ENCODE data around the gene KLHL17. TPM values are rescaled to one million over a fixed set of nuclear protein-coding genes. Genes with fewer than 3 reads are reported as not detected.

Gene KLHL17
- total and polyA plus RNA-seq, 2 experiments from 2014 or later = 5.5 to 19.2 TPM

DNA sequence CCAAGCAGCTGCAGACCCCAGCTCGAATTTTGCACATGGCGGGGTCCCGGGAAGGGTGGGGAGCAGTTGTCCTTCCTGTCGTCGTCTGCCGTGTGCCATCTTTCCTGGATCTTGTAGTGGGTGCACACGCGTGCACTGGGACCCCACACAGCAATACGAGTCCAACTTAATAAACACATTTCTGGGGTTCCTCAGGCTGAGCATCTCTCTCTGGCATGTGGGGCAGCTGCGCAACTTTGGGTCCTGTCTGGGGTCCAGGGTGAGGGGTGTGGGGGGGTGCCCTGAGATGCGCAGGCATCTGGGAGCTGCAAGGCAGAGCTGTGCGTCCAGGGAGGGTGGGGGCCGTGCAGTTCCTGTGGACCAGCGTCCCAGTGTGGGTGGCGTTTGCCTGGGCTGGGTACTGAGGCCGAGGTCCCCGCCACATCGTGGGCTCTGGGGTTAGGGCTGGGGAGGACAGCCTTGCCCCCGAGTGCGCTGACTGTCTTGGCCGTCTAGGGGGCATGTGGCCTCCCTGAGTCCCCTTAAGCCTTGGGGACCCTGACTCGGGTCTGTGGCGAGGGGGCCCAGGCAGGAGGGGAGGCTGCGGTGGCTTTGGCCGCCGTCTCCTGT lies 5.2 kb downstream of the KLHL17 start:
- DNase-seq = no peak
- 0 out of 2 replicates have a peak, but pooled peaks cover 9% of the 10 kb centered on the region for H3K4me1 ChIP-seq (ENCODE audit: insufficient read depth)
- no peak overlapping the region for H2AFZ ChIP-seq
- peaks cover 5% of the 10 kb centered on the region; the same call in 1 of the 2 replicates for H3K79me2 ChIP-seq (ENCODE audit: insufficient read depth)
- TF ChIP-seq EZH2phosphoT487 (IDR thresholded peaks at IDR 0.05; ENCODE audit: insufficient read depth, low read depth) = no peak
- TF ChIP-seq EZH2 (IDR thresholded peaks at IDR 0.05; ENCODE audit: insufficient read depth, poor library complexity, severe bottlenecking) = no peak
- H3K27me3 ChIP-seq (replicated peaks; ENCODE audit: insufficient read depth) = no peaks in the 10 kb centered on the region
- H3K9ac ChIP-seq = peak overlapping the region; percentile 78
- no peaks in the 10 kb centered on the region for H3K36me3 ChIP-seq (ENCODE audit: low read depth)
- no peak overlapping the region for H3K4me3 ChIP-seq
- WGBS, 2 experiments (ENCODE audit: low coverage in 1 of 2, low lambda C conversion rate in 2 of 2, missing lambda C conversion rate in 2 of 2) = 72 to 74% methylated on average over 22 to 26 of the region's 26 CpGs
- peak overlapping the region; percentile 77 for H3K4me2 ChIP-seq (ENCODE audit: unreplicated experiment)
- H3K9me2 ChIP-seq (ENCODE audit: insufficient read depth) = no peaks in the 10 kb centered on the region
- H3K27ac ChIP-seq = peak overlapping the region; percentile 67
- H4K20me1 ChIP-seq (ENCODE audit: insufficient read depth) = no peaks in the 10 kb centered on the region
- in situ Hi-C loops (cut with MboI) = no loop called here
- H3F3A ChIP-seq (ENCODE audit: insufficient read depth) = no peaks in the 10 kb centered on the region
- H3K9me3 ChIP-seq (ENCODE audit: low read depth) = no peaks in the 10 kb centered on the region

- TF ChIP-seq EZH2phosphoT487 (IDR thresholded peaks at IDR 0.05; ENCODE audit: insufficient read depth, low read depth) (no peak), EZH2 (IDR thresholded peaks at IDR 0.05; ENCODE audit: insufficient read depth, poor library complexity, severe bottlenecking) (no peak)
- WGBS, 2 experiments (ENCODE audit: low coverage in 1 of 2, low lambda C conversion rate in 2 of 2, missing lambda C conversion rate in 2 of 2) = 5 to 6% methylated on average over 17 to 28 of the region's 31 CpGs
- H3K9ac ChIP-seq = peak within 1 kb of the TSS; percentile 78
These were observed 5.8 kb downstream of the KLHL17 start, which contains the start of gene PLEKHN1 for GRCh38 chr1:966135-966703. Gene PLEKHN1, plus strand, starts transcription at chr1:966482. Its CDS starts 50 bp downstream, at chr1:966532.

GRCh38 chr1:966704-967300 lies 6.4 kb downstream of the KLHL17 start:
- in situ Hi-C loops (cut with MboI) = no loop called here

More at GRCh38 chr1:966135-966703, 5.8 kb downstream of the KLHL17 start, which contains the start of gene PLEKHN1:
- Histone ChIP-seq H3K4me3 (peak within 1 kb of the TSS; percentile 75), H3K27me3 (replicated peaks; ENCODE audit: insufficient read depth) (no peaks in the 10 kb centered on the region), H3F3A (ENCODE audit: insufficient read depth) (no peaks in the 10 kb centered on the region), H3K27ac (peak within 1 kb of the TSS; percentile 67), H3K4me2 (ENCODE audit: unreplicated experiment) (peak within 1 kb of the TSS; percentile 77), H4K20me1 (ENCODE audit: insufficient read depth) (no peaks in the 10 kb centered on the region), H2AFZ (peak within 1 kb of the TSS; percentile 69), H3K36me3 (ENCODE audit: low read depth) (no peaks in the 10 kb centered on the region), H3K4me1 (ENCODE audit: insufficient read depth) (0 out of 2 replicates have a peak, but pooled peaks cover 9% of the 10 kb centered on the region), H3K79me2 (ENCODE audit: insufficient read depth) (peaks cover 5% of the 10 kb centered on the region; the same call in 1 of the 2 replicates), H3K9me3 (ENCODE audit: low read depth) (no peaks in the 10 kb centered on the region), H3K9me2 (ENCODE audit: insufficient read depth) (no peaks in the 10 kb centered on the region)
- in situ Hi-C loops (cut with MboI) = no loop called here
- peak; percentile 75 for DNase-seq

DNA sequence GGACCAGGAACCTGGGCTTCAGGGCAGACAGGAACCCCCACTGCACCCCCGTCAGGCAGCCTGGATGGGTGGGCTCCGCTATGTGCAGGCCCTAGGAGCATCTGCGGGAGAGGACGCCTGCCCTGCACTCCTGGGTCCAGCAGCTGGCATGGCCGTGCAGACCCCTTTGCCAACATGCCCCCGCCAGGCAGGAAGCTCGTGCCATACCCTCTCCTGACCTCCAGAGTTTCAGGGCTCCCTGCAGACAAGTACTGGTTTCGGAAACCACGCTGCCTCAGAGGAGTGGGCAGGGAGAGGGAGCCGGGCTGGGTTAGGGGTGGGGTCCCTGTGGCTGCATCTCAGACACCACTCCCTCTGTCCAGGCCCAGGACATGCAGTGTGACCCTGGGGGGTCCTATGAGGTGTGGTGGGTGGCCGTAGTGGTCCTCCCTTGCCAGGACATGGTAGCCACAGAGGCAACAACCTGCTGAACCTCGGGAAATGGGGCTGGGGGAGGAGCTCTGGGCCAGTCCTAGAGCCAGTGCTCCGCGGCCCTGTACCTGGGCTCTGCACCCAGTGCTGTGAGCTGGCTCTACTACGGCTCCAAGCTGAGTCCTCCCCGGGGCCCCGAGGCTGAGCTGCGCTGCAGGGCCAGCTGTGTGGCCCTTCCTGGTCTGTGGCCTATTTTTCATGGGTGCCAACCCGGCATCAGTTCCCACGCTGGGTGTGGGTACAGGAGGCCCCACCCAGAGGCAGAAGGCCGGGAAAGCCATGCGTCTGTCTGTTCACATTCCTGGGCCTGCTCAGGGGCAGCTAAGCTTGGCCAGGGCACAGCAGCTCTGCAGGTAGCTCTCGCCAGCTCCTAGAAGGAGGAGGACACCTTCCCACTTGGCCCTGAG lies 7.3 kb downstream of the KLHL17 start:
- H3K9me3 ChIP-seq (ENCODE audit: low read depth) = no peaks in the 10 kb centered on the region
- TF ChIP-seq EZH2 (IDR thresholded peaks at IDR 0.05; ENCODE audit: insufficient read depth, poor library complexity, severe bottlenecking) = no peak
- no peaks in the 10 kb centered on the region for H3K36me3 ChIP-seq (ENCODE audit: low read depth)
- H3K79me2 ChIP-seq (ENCODE audit: insufficient read depth) = no peaks in the 10 kb centered on the region
- no peak for DNase-seq
- H3K4me2 ChIP-seq (ENCODE audit: unreplicated experiment) = peak overlapping the region; percentile 77
- H3F3A ChIP-seq (ENCODE audit: insufficient read depth) = no peaks in the 10 kb centered on the region
- H3K4me3 ChIP-seq = no peak overlapping the region
- in situ Hi-C loops (cut with MboI) = no loop called here
- no peaks in the 10 kb centered on the region for H3K9me2 ChIP-seq (ENCODE audit: insufficient read depth)
- no peak overlapping the region for H3K27ac ChIP-seq
- H3K4me1 ChIP-seq (ENCODE audit: insufficient read depth) = 0 out of 2 replicates have a peak, but pooled peaks cover 9% of the 10 kb centered on the region
- H2AFZ ChIP-seq = no peak overlapping the region
- H3K27me3 ChIP-seq (replicated peaks; ENCODE audit: insufficient read depth) = no peaks in the 10 kb centered on the region
- no peak overlapping the region for H3K9ac ChIP-seq
- 76 to 83% methylated on average over 19 to 22 of the region's 23 CpGs for WGBS, 2 experiments (ENCODE audit: low coverage in 1 of 2, low lambda C conversion rate in 2 of 2, missing lambda C conversion rate in 2 of 2)
- no peaks in the 10 kb centered on the region for H4K20me1 ChIP-seq (ENCODE audit: insufficient read depth)

More at GRCh38 chr1:966704-967300, 6.4 kb downstream of the KLHL17 start:
- TF ChIP-seq EZH2 (IDR thresholded peaks at IDR 0.05; ENCODE audit: insufficient read depth, poor library complexity, severe bottlenecking) = no peak
- Histone ChIP-seq H3K4me3 (peak overlapping the region; percentile 75), H3K9ac (peak overlapping the region; percentile 78), H3K36me3 (ENCODE audit: low read depth) (no peaks in the 10 kb centered on the region), H3K27ac (peak overlapping the region; percentile 67), H3K4me1 (ENCODE audit: insufficient read depth) (0 out of 2 replicates have a peak, but pooled peaks cover 9% of the 10 kb centered on the region), H3K79me2 (ENCODE audit: insufficient read depth) (no peaks in the 10 kb centered on the region; the same call in 1 of the 2 replicates), H2AFZ (peak overlapping the region; percentile 69), H3K4me2 (ENCODE audit: unreplicated experiment) (peak overlapping the region; percentile 77), H3F3A (ENCODE audit: insufficient read depth) (no peaks in the 10 kb centered on the region), H3K27me3 (replicated peaks; ENCODE audit: insufficient read depth) (no peaks in the 10 kb centered on the region), H4K20me1 (ENCODE audit: insufficient read depth) (no peaks in the 10 kb centered on the region), H3K9me3 (ENCODE audit: low read depth) (no peaks in the 10 kb centered on the region), H3K9me2 (ENCODE audit: insufficient read depth) (no peaks in the 10 kb centered on the region)
- 2 to 3% methylated on average over 54 to 58 of the region's 60 CpGs for WGBS, 2 experiments (ENCODE audit: low coverage in 1 of 2, low lambda C conversion rate in 2 of 2, missing lambda C conversion rate in 2 of 2)
- peak; percentile 90 for DNase-seq

Measured in GM23248 (cell line).